Measurements from ENCODE around the gene ADAMTS8.

GRCh38 chr11:130469181-130469580 is 40.8 kb upstream of the ADAMTS8 start:
- TF ChIP-seq REST (IDR thresholded peaks at IDR 0.05; ENCODE audit: insufficient read depth in 1 of 2, low read depth in 2 of 2, low read length in 1 of 2) = no peak
- TF ChIP-seq TCF7L2 (IDR thresholded peaks at IDR 0.05; ENCODE audit: low read depth, low read length) = no peak
- TF ChIP-seq CTCF (IDR thresholded peaks at IDR 0.05) = no peak
- TF ChIP-seq POLR2AphosphoS5 (IDR thresholded peaks at IDR 0.05; ENCODE audit: low read depth, low read length) = no peak
